NCI-H226 (cell line): Measurements from ENCODE around the gene NAALAD2.
"Not testable (repeated sequence)": the region's sequence is repeated elsewhere in the genome, so short reads cannot be mapped to it uniquely, and the experiment has no call there.

Experiments
- DNase-seq: peaks from one replicate; pipeline ENCODE4 v3.0.0-alpha.2; 2015

NAALAD2 gene

DNA sequence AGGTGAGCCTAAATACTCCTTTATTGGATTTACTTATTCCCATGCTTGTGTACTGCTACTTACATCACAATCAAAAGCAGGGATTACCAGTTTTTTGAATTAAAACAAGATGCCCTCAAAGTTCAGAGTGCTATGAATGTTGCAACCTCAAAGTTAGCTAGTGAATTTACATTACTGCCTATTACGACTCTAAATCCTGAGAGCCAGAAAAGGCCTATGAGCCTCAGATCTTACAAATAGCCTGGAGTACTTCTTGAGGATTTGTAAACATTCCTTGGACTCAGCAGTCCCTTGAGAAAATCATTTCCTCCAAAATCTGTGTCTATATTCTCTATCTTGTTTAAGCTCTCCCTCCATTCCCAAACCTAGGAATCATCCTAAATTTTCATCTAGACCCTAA is 62.9 kb downstream of the NAALAD2 start:
- DNase-seq = no peak

DNA sequence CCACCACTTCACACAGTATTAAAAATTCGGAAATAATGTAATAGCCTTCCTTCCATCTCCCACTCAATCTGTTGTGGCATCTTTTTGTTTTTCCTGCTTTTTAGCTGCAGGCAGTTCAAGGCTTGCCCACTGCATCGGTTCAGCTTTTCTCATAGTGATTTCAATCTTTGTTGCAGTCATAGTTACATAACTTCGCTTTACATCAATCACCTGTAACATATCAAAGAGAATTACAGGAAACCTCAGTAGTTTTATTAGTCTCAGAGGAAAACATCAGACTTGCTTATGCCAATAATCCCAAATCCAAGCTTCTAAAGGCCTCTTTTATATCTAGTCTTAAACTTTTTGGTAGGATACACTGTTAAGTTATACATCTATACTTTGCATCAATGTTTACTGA is 67.9 kb downstream of the NAALAD2 start:
- no peak for DNase-seq

DNA sequence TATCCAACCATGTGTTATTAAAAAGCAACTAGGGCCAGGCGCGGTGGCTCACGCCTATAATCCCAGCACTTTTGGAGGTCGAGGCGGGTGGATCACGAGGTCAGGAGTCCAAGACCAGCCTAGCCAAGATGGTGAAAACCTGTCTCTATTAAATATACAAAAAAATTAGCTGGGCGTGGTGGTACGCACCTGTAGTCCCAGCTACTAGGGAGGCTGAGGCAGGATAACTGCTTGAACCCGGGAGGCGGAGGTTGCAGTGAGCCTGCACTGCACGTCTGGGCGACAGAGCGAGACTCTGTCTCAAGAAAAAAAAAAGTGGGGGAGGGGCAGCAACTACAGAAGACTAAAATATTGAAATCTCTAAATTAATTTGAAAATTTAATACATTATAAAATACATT is 69.9 kb downstream of the NAALAD2 start:
- no peak for DNase-seq

DNA sequence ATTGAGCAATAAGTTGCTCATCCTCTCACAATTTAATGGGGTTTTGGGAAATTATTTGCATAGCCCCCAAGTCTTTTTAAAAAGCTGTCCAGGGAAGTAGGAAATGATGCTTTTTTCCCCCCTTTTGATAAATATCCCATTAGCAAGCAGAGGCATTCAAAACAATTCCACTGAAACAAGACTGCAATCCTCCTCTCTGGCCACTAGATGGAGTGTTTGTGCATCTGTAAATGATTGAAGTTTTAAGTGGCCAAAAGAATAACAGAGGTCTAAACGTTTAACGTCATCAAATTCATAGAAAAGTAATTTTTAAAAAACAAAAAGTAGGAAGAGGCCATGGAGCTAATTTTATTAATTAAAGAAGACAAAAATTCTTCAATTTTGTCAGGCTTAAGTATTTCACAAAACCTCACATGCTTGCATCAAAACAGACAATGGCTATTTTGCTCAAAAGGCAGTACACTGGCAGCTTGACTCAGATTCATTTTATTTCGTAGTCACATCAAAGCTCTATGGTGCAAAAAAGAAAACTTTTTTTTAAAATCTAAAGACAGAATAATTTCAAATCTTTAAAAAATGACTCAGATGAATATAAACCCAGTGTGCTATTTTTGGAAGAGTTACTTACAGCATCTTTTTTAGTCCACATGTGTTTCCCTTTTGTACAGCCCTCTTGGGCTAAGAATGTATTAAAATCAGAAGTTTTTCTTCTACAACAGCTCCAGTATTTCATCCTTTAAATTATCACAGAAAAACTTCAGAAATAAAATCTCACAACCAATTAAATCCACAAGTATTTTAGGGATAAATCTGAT is 70.6 kb downstream of the NAALAD2 start:
- DNase-seq = peak; percentile 20

DNA sequence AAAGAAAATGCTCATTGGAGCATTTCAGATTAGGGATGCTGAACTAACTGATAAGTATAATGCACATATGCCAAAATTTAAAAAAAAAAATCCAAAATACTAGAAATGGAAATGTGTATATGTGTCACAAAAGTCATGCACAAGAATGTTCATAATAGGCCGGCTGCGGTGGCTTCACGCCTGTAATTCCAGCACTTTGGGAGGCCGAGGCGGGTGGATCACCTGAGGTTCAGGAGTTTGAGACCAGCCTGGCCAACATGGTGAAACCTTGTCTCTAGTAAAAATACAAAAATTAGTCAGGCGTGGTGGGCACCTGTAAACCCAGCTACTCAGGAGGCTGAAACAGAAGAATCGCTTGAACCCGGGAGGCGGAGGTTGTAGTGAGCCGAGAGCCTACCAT is 73.5 kb downstream of the NAALAD2 start:
- not testable (repeated sequence) for DNase-seq

DNA sequence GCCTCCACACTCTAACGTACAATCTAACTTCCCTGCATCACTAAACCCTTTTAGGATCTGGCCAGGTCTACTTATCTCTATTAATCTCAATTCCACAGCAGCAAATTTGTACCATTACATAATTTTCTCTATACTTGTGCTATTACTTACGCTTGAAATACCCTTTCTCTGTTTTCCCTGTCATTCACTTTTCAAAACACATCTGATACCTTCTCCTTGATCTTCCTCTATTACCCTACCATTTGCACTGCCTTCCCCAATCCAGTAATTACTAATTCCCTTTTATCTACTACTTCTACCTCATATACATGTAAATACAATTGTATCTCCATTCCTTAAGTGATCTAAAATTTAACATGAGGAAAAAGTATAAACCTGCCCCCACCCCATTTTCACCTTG is 74.4 kb downstream of the NAALAD2 start:
- no peak for DNase-seq

DNA sequence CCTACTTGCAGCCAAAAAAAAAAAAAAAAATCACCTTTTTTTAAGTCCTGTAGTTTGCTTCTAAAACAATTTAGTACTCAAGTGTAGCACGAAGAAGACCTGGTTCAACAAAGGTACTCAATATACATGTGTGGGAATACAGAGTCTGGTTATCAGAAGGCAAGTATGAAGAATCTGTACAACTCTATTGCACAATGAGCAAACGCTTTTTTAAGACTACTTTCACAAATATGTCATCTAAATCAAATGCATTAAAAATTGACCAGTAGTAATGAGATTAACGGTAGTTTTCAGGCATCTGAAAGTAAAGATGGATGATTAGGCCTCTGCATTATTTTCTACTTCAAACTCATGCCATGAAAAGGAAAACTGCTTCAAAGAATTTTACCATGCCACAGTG is 78.9 kb downstream of the NAALAD2 start:
- no peak for DNase-seq

DNA sequence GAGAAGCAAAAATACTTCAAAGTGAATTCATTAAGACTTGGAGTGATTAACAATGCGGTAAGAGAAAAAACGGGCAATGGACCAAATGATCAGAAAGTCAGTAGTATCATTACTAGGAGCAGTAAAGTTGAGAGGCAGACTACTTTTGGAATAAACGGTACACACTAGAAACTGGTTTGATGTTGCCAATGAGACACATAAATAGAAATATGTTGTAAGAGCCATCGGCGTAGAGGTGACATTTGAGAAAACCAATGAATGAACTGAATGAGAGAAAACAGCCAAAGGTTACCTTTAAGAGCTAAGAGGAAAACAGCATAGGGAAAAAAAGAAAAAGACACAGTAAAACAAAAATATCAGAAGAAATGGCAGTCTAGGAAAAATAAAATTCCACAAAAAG is 82.1 kb downstream of the NAALAD2 start:
- DNase-seq = no peak

DNA sequence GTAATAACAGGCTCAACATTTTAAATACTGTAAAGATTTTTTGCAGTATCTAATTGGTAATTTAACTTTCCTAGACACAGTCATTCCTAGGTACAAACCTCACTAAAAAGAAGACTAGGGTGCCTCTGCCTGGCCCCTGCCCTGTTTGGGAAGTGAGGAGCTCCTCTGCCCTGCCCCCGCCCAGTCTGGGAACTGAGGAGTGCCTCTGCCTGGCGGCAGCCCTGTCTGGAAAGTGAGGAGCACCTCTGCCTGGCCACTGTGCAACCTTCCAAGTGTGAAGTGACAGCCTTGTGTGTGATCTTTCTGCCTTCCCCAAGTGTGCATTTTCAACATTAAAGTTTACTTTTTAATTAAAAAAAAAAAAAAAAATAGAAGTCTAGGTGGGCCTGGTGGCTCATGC is 84.1 kb downstream of the NAALAD2 start:
- DNase-seq = no peak

DNA sequence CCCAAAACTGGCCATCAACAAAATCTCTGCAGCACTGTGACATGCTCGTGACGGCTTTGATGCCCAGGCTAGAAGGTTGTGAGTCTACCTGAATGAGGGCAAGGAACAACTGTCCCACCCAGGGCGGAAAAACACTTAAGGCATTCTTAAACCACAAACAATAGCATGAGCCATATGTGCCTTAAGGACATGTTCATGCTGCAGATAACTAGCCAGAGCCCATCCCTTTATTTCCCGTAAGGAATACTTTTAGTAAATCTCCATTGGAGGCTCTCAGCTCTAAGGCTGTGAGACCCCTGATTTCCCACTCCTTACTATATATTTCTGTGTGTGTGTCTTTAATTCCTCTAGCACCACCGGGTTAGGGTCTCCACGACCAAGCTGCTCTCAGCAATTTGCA is 85.0 kb downstream of the NAALAD2 start:
- no peak for DNase-seq

DNA sequence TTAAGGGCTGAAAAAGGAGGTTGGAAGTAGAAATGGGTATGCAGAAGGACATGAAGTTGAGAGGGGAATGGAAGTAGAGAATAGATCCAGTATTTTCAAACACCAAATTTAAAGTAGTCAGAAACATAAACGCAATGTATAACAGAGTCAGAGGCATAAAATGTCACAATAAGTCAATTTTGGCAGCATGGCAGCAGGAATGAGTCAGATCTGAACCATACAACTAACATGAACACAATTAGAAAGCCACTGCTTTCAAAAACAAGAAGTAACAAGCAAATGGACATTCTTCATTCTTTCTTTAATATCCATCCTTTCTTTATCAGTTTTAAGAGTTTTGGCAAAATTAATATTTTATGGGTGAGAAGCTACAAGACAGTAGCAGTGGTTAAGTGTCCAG is 85.9 kb downstream of the NAALAD2 start:
- peak; percentile 10 for DNase-seq

DNA sequence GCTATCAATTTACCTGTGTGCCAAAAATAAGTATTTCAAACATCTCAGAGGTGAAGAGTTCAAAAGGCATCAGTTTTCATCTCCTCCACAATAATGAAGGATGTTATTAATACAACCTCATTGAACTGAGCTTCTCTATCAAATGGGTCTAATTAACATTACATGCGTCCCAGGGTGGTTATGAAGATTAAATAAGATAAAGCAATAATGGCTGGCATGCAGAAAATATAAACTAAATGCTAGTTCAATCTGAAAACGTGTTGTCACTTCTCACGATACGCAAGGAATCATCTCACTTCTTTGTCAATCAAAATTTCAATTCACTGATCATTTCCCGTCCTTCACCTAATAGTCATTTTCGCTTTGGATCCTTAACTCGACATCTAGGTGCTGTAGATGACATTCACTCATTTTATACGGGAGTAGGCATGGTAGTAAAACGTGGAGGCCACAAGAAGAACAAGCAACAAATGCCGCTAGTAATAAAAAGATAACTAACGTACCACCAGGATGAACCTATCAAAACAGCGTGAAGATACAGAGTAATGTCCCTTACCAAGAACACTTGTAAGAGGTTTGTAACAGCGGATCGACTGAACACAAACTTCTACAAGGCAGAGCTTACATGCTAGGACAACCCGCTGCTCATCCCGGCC is 87.5 kb downstream of the NAALAD2 start:
- DNase-seq = no peak

DNA sequence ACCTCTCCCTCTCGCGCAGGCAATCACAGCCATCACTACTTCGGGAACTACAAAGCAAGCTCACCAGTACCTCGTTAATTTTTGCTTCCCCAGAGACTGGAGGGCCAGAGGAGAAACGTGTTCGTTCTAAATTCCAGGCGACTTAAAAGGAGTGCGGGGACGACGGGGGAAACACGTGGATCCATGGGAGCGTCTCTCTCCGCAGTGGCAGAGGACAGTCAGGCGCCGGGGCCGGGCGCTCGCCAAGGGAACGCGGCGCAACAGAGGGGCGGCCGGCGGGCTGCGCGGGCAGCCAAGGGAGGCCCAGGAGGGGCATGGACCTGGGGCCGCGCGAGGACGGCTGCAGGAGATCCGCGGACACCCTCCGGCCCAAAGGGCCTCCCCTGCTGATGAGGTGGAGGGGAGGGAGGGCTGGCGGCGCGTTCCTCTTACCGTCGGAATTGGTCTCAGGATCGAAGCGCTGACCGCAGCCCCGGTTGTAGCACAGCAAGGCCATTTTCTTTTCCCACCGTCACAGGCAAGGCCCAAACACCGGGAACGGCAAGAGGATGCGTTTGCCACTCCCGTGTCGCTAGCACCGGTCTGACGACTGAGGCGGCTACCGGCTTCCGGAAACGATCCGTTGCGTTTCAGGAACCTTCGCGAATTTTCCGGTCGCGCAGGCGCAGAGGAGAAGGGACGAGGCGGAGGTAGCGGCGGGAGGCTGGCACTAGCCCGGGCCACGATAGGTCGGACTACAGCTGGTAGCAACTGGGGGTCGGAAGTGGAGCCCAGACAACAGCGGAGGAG is 88.2 kb downstream of the NAALAD2 start, which contains the start of gene CHORDC1:
CHORDC1 (minus strand) TSS at position 591 of the 789 bp plus-strand sequence; CDS start at position 496, 95 bp downstream.
- DNase-seq = peak; percentile 86

DNA sequence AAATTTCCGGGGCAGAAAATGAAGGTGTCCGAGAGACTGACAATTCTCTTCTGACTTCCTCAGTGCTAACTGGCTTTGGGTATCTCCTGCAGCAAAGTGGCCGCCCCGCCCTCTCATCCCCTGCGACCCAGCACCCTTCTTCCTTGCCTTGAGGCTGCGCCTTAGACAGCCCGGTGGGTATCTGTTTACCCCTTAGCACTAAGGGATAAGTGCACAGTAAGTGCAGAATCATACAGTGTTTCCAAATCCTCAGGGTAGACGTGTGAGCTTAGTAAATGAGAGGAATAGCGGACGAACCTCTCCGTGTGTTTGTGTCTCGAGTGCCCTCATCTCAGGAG is 88.8 kb downstream of the NAALAD2 start:
- DNase-seq = no peak

DNA sequence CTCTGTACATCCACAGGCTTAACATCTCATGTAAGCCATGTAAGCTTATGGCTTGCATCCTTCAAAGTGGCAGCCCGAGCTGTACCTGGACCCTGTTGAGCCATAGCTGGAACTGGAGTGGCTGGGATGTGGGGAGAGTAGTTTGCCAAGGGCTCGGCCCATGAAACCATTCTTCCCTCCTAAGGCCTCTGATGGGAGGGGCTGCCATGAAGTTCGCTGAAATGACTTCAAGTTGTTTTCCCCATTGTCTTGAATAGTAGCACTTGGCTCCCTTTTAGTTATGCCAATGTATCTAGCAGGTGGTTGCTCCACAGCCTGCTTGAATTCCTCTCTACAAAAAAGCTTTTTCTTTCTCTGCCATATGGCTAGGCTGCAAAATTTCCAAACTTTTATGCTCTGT is 93.6 kb downstream of the NAALAD2 start:
- no peak for DNase-seq

DNA sequence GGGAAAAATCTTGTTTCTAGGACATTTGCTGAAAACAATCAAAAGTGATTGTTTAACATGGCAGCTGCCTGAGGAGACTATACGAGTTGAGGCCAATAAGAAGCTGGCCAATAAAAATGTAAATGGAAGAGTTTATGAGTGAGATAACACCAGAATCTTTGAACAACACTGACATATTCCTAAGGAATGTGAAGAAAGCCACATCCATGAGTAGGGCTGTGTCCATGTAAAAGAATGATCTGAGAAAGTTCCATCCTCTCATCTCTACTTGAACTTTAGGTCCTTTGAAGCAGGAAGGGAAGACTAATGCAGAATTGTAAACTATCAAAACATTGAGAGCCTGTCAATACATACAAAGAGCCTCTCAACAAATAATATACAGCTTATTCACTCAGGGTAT is 95.3 kb downstream of the NAALAD2 start:
- DNase-seq = peak; percentile 43

DNA sequence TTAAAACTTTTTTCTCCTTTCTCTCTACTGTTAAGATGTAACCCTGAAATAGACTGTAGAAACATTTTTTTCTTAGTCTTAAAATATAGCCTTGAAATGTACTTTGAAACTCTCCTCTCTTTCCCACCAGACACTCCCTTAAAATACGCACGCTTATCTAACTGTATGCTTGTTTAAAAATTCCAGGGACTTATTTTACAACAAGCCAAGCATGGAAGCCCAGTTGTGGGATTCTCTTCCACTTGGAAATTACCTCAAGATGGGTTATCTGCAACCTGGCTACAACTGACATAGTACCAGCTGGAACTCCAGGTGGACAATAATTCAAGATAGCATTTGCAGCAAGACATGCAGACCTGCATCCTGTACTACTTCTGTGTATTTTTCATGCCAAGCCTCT is 100.5 kb downstream of the NAALAD2 start:
- DNase-seq = no peak

DNA sequence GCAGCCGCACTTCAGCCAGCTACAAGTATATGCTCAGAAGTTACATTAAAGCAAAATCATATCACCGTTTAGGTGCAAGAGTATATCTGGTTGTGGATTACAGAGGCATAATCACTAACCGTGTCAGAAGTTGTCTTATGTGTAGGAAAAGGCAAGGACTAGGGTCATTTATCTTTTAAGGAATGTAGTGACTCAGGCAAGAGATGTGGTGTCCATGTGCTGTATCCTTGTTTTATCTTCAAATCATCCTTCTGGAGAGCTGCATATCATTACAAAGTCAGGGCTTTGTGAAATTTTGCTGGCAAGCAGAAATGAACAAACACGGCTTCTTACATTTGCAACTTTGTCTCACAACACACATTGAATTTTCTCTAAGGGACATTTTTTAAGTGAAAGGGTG is 101.1 kb downstream of the NAALAD2 start:
- DNase-seq = peak; percentile 53

DNA sequence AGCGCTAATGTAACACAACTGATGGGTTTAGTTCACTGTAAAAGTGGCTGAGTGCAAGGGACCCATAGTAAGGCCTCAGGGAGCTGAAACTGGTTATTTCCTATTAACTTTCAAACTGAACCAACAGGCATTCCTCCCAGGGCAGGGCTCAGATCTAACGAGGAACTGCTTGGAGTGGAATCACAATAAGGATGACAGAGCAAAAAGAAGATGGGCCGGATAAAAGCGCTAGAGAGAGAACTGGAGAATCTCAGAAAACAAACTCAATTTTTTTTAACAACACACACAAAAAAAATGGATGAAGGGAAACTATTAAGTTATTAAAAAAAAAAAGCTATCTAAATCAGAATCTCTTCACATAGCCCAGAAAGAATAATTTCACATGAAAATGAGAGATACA is 102.5 kb downstream of the NAALAD2 start:
- no peak for DNase-seq

DNA sequence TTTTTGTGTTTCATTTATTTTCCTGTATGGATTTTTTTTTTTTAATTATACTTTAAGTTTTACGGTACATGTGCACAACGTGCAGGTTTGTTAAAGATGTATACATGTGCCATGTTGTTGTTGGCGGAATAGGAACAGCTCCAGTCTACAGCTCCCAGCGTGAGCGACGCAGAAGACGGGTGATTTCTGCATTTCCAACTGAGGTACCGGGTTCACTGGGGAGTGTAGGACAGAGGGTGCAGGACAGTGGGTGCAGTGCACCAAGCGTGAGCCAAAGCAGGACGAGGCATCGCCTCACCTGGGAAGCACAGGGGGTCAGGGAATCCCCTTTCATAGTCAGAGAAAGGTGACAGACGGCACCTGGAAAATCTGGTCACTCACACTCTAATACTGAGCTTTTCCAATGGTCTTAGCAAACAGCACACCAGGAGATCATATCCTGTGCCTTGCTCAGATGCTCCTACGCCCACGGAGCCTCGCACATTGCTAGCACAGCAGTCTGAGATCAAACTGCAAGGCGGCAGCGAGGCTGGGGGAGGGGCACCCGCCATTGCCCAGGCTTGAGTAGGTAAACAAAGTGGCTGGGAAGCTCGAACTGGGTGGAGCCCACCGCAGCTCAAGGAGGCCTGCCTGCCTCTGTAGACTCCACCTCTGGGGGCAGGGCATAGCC is 105.6 kb downstream of the NAALAD2 start:
- DNase-seq = not testable (repeated sequence)

DNA sequence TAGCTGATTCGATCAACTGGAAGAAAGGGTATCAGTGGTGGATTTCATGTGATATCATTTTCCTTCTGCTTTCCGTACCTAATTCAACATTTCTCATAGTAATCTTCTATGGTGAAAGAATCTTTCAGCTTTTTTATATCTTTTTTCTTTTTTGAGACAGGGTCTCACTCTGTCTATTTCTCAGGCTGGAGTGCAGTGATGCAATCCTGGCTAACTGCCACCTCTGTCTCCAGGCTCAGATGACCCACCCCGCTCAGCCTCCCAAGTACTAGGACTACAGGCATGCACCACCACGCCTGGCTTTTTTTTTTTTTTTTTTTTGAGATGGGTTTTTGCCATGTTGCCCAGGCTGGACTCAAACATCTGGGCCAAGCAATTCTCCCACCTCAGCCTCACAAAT is 107.0 kb downstream of the NAALAD2 start:
- no peak for DNase-seq
